Endothelial cell of umbilical vein (primary cell): ENCODE data around the gene CAMTA1. TPM values are rescaled to one million over a fixed set of nuclear protein-coding genes. Genes with fewer than 3 reads are reported as not detected.
"Not testable (repeated sequence)": the region's sequence is repeated elsewhere in the genome, so short reads cannot be mapped to it uniquely, and the experiment has no call there.

Experiments
- BruUV-seq: library from RNA; stranded (reverse); fragments of 400-500 nt; replicated peaks from 2 replicates; lab custom pipeline; 2021; lab: Mats Ljungman, UMichigan
- CTCF ChIA-PET: fragments of 300-600, 350-600 bp; sonication (Branson Sonifier 250); formaldehyde crosslinking; loops from one replicate; lab custom pipeline; 2021; ENCODE audit warnings: antibody characterized with exemption, inconsistent platforms; lab: Charles Lee
- POLR2A ChIA-PET: fragments of 300-600, 350-600 bp; sonication (Branson Sonifier 250); formaldehyde crosslinking; loops from one replicate; lab custom pipeline; 2021; ENCODE audit warnings: antibody characterized with exemption, inconsistent platforms; lab: Charles Lee
- DNase-seq: peaks from one replicate; pipeline ENCODE4 v3.0.0-alpha.2; 2011; ENCODE audit warnings: low read depth, low spot score
- FAIRE-seq: peaks from 2 replicates; lab custom pipeline; 2011; peaks lifted over from hg19 to GRCh38; lab: Jason Lieb, UNC
- H2AFZ ChIP-seq: 2 replicates; pipeline ENCODE4 v1.6.0; 2012; ENCODE audit warnings: low read depth, low read length, control low read depth, inconsistent platforms
- H3K27ac ChIP-seq: 2 replicates; pipeline ENCODE4 v1.5.1; 2011; ENCODE audit warnings: low read depth, mild to moderate bottlenecking, control low read depth, low read length, moderate library complexity; ENCODE audit not compliant: insufficient read depth
- H3K27me3 ChIP-seq, 2 experiments: 2 replicates each; pipeline versions ENCODE4 v1.6.0 to v1.6.1; 2011; ENCODE audit warnings: low read length in 2 of 2, mixed read lengths in 1 of 2; ENCODE audit not compliant: control insufficient read depth in 2 of 2, insufficient read depth in 2 of 2
- H3K36me3 ChIP-seq, 2 experiments: 2 replicates in 1 of 2; 3 replicates in 1 of 2; pipeline ENCODE4 v1.5.1; 2011; ENCODE audit warnings: low read length in 2 of 2, mild to moderate bottlenecking in 1 of 2, moderate library complexity in 1 of 2; ENCODE audit not compliant: control insufficient read depth in 2 of 2, insufficient read depth in 2 of 2; ENCODE audit errors: extremely low read depth in 1 of 2
- H3K4me1 ChIP-seq: 3 replicates; pipeline ENCODE4 v1.5.1; 2011; ENCODE audit warnings: mild to moderate bottlenecking, low read length; ENCODE audit not compliant: control insufficient read depth, insufficient read depth; ENCODE audit errors: extremely low read depth
- H3K4me2 ChIP-seq: 2 replicates; pipeline ENCODE4 v1.6.1; 2011; ENCODE audit warnings: low read length, control low read depth, mixed read lengths; ENCODE audit not compliant: insufficient read depth
- H3K4me3 ChIP-seq, 3 experiments: fragments of 200-600 bp in 1 of 3; sonication (generic), shearing (Covaris generic) in 1 of 3; replicated peaks in 1 of 3; 2 replicates each; pipeline ENCODE4 v1.5.1; 2011 to 2016; ENCODE audit warnings: control low read depth in 3 of 3, low read length in 3 of 3, mild to moderate bottlenecking in 2 of 3, inconsistent platforms in 1 of 3, low read depth in 1 of 3, moderate library complexity in 1 of 3; ENCODE audit not compliant: insufficient read depth in 1 of 3
- H3K79me2 ChIP-seq: 2 replicates; pipeline ENCODE4 v1.6.0; 2012; ENCODE audit warnings: low read length, inconsistent platforms; ENCODE audit not compliant: control insufficient read depth, insufficient read depth
- H3K9ac ChIP-seq: replicated peaks from 2 replicates; pipeline ENCODE3; 2011; ENCODE audit warnings: low read length, control low read depth; ENCODE audit not compliant: insufficient read depth; ENCODE audit errors: extremely low read depth
- H3K9me1 ChIP-seq: replicated peaks from 3 replicates; pipeline ENCODE4 v1.6.0; 2011; ENCODE audit warnings: mild to moderate bottlenecking, low read length; ENCODE audit not compliant: control insufficient read depth, insufficient read depth; ENCODE audit errors: extremely low read depth
- H3K9me3 ChIP-seq: replicated peaks from 2 replicates; pipeline ENCODE4 v1.5.1; 2012; ENCODE audit warnings: low read length, inconsistent platforms; ENCODE audit not compliant: control insufficient read depth, insufficient read depth
- H4K20me1 ChIP-seq: replicated peaks from 2 replicates; pipeline ENCODE3; 2011; ENCODE audit warnings: mild to moderate bottlenecking, low read length; ENCODE audit not compliant: control insufficient read depth, insufficient read depth; ENCODE audit errors: extremely low read depth
- CTCF ChIP-seq, 2 donors: IDR thresholded peaks; 1 replicate in 1 of 2; 2 replicates in 1 of 2; pipeline ENCODE4 v1.5.1; 2011; ENCODE audit warnings: low read length in 2 of 2, mild to moderate bottlenecking in 2 of 2, moderate library complexity in 2 of 2, control low read depth in 1 of 2, inconsistent platforms in 1 of 2, low read depth in 1 of 2; ENCODE audit not compliant: insufficient read depth in 1 of 2; ENCODE audit errors: extremely low read depth in 1 of 2
- EZH2 ChIP-seq: IDR thresholded peaks from 2 replicates; pipeline ENCODE4 v1.6.1; 2012; ENCODE audit warnings: borderline replicate concordance, low read depth, mild to moderate bottlenecking, moderate library complexity, low read length, inconsistent platforms; ENCODE audit not compliant: severe bottlenecking
- FOS ChIP-seq: IDR thresholded peaks from 2 replicates; pipeline ENCODE4 v1.6.1; 2011; ENCODE audit warnings: mild to moderate bottlenecking, low read length, moderate library complexity, borderline replicate concordance; ENCODE audit not compliant: insufficient read depth
- GATA2 ChIP-seq: IDR thresholded peaks from 2 replicates; pipeline ENCODE4 v1.7.0; 2011; ENCODE audit warnings: low read depth, mild to moderate bottlenecking, moderate library complexity, mixed read lengths, low read length; ENCODE audit not compliant: insufficient read length, insufficient read depth
- JUN ChIP-seq: IDR thresholded peaks from 2 replicates; pipeline ENCODE4 v1.6.1; 2011; ENCODE audit warnings: borderline replicate concordance, low read depth; ENCODE audit not compliant: insufficient read length, insufficient read depth
- MYC ChIP-seq: IDR thresholded peaks from one replicate; pipeline ENCODE4 v1.6.1; 2011; ENCODE audit warnings: mild to moderate bottlenecking, low read depth, low read length
- POLR2A ChIP-seq: IDR thresholded peaks from 2 replicates; pipeline ENCODE4 v1.6.1; 2012; ENCODE audit warnings: low read depth, mild to moderate bottlenecking, control low read depth, low read length
- POLR2AphosphoS5 ChIP-seq: IDR thresholded peaks from 2 replicates; pipeline ENCODE4 v1.6.1; 2012; ENCODE audit warnings: low read depth, mild to moderate bottlenecking, control low read depth, low read length, moderate library complexity; ENCODE audit not compliant: insufficient read depth
- dilution Hi-C: fragments of 300-500 bp; cut with MboI; formaldehyde crosslinking; loops from one replicate; pipeline ENCODE4 v1.15.0; 2019; ENCODE audit warnings: low sequenced_read_pairs; ENCODE audit not compliant: extremely low pct_ligation_motif_present
- intact Hi-C: fragments of 100-400 bp; cut with micrococcal nuclease; formaldehyde crosslinking; loops from one replicate; pipeline ENCODE4 v1.10.0; 2022
- polyA plus RNA-seq, 4 experiments: library from polyadenylated mRNA; depleted of rRNA in 3 of 4; stranded (reverse) in 3 of 4; unstranded in 1 of 4; fragments of >200 nt; gene quantifications; 2 replicates each; pipeline versions ENCODE4 v1.2.1 to v1.2.3, GENCODE V29; 2011 to 2012; ENCODE audit warnings: missing spikeins in 1 of 4
- total RNA-seq: library from RNA; stranded (reverse); gene quantifications from 2 replicates; pipeline ENCODE4 v1.2.3, GENCODE V29; 2021
- TF ChIP-seq, protein P1 (sequence below): IDR thresholded peaks from 2 replicates; pipeline ENCODE4 v1.6.1; 2011; ENCODE audit not compliant: insufficient read depth, insufficient read length

The CAMTA1 gene
- total and polyA plus RNA-seq, 2 donors (not counting 3 experiments of a cell fraction or from before 2014, with no cell fraction given) = 50.8 to 92.7 TPM

DNA sequence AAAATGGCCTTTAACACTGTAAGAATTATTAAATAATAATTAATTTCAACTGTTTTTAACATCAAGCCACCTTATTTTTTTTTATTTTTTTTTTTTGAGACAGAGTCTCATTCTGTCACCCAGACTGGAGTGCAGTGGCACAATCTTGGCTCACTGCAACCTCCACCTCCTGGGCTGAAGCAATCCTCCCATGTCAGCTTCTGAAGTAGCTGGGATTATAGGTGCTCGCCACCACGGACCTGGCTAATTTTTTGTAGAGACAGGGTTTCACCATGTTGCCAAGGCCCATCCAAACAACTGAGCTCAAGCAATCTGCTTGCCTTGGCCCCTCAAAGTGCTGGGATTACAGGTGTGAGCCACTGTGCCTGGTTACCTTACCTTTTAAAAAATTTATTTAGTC is 46.8 kb downstream of the CAMTA1 start:
- H3K4me3 ChIP-seq, intact Hi-C loops, H3K79me2 ChIP-seq, H3K4me1 ChIP-seq, H2AFZ ChIP-seq, BruUV-seq, dilution Hi-C loops, H3K4me2 ChIP-seq, H3K9me1 ChIP-seq, H3K9ac ChIP-seq, H3K27ac ChIP-seq, H3K36me3 ChIP-seq, H3K27me3 ChIP-seq, DNase-seq, POLR2A ChIA-PET, H3K9me3 ChIP-seq, FAIRE-seq, H4K20me1 ChIP-seq: not testable (repeated sequence)
- CTCF ChIA-PET = interaction anchor here (1.8 kb wide), 1 partner anchor 13 kb away, joined by 3 read pairs; no protein-coding TSS in a partner anchor

DNA sequence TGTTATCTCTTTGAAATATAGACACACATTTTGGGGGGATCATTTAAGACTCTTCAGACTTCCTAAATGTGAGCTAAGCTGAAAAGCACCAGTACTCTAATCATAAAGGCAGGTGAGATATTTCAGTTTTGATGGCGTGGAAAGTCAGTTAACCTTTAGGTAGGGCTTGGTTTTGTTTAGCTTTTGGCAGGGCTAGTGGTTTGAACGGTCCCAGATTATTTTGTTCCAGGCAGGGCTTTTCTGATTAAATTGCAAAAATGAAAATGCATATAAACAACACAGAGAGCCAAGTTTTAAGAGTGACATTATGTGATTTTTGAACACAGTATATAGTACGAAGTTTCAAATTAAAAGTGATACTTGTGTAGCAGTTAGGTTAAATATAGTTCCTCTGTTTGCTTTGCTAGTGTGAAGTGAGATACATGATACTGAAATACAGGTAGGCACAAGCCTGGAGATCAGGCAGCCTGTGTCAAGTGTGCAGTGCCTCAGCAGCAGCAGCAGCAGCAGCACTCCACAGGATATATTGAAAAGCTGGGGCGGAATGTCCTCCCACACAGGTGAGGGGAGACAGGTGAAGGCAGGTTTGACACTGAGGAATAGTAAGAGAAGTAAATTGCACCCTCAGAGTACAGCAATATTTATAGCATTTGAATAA is 47.4 kb downstream of the CAMTA1 start:
- intact Hi-C loops = no loop called here
- FAIRE-seq = no peak
- no peak overlapping the region for H3K4me3 ChIP-seq

More for the DNA sequence above, 47.4 kb downstream of the CAMTA1 start:
- Histone ChIP-seq H3K4me1 (no peaks in the 10 kb centered on the region), H3K27ac (no peak overlapping the region), H3K9me1 (no peaks in the 10 kb centered on the region), H3K79me2 (peaks cover 6% of the 10 kb centered on the region), H3K36me3 (peaks cover 0 to 4% of the 10 kb centered on the region in 2 experiments), H4K20me1 (no peaks in the 10 kb centered on the region), H3K9ac (no peak overlapping the region), H2AFZ (no peak overlapping the region), H3K9me3 (no peaks in the 10 kb centered on the region), H3K27me3 (no peaks in the 10 kb centered on the region), H3K4me2 (no peak overlapping the region)
- CTCF ChIA-PET = interaction anchor here (1.8 kb wide), 1 partner anchor 12 kb away, joined by 3 read pairs; no protein-coding TSS in a partner anchor
- no peak for DNase-seq
- no TSS peak for BruUV-seq
- TF ChIP-seq POLR2AphosphoS5 (no peak), MYC (no peak), GATA2 (no peak), FOS (no peak), POLR2A (no peak), CTCF (IDR thresholded peaks at IDR 0.05; ENCODE audit: extremely low read depth in 1 of 2, insufficient read depth in 1 of 2, low read depth in 1 of 2, low read length in 2 of 2) (no peak), JUN (no peak), EZH2 (no peak)
- TF ChIP-seq, protein P1, sequence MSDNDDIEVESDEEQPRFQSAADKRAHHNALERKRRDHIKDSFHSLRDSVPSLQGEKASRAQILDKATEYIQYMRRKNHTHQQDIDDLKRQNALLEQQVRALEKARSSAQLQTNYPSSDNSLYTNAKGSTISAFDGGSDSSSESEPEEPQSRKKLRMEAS = no peak
- POLR2A ChIA-PET = no interaction called here
- dilution Hi-C loops = no loop called here
